HG03439 (cell line): ENCODE data around the gene HLA-E.
"Not testable (repeated sequence)": the region's sequence is repeated elsewhere in the genome, so short reads cannot be mapped to it uniquely, and the experiment has no call there.

Experiments used
- ATAC-seq: cut with Tn5 transposase; IDR thresholded peaks from one replicate; pipeline ENCODE4 v1.9.1; 2021; ENCODE audit warnings: mild to moderate bottlenecking, moderate library complexity; ENCODE audit not compliant: unreplicated experiment

Gene HLA-E

GRCh38 chr6:30480536-30481156 is 8.7 kb upstream of the HLA-E start:
- ATAC-seq: no peak

DNA sequence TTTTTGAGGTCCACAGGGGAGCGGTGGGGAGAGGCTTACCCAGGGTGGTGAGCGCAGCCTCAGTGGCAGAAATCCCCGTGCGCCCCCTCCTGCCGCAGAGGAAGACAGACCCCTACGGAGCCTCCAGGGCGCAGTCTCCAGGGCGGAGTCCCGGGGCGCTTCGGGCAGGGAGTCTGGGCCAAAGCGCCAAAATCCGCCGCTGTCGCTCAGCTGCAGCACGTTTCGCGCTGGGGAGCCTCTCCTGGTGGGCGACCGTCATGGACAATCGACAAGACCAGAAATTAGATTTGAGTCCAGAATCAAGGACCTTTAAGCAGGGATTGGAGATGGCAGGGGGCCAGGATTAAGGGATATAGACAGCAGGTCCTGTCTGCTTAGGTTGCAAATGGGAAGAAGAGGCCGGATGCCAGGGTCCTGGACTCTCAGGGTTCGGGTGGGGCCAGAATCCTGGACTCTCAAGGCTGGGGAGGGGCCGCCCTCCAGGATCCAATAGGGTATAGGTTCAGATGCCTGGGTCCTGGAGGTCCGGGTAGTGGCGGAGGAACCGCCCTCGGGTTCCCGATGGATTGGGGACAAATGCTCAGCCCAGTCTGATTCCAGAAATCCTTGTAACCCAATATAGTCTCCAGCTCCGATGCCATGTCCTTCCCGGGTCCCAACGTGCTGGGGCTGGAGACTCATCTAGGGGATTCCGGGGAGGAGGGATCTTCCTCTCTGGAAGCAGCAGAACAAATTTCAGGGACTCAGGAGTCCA is 7.9 kb upstream of the HLA-E start:
- ATAC-seq: no peak

GRCh38 chr6:30481965-30482644 is 7.2 kb upstream of the HLA-E start:
- ATAC-seq: peak; percentile 56

GRCh38 chr6:30483677-30484279 is 5.5 kb upstream of the HLA-E start:
- no peak for ATAC-seq

DNA sequence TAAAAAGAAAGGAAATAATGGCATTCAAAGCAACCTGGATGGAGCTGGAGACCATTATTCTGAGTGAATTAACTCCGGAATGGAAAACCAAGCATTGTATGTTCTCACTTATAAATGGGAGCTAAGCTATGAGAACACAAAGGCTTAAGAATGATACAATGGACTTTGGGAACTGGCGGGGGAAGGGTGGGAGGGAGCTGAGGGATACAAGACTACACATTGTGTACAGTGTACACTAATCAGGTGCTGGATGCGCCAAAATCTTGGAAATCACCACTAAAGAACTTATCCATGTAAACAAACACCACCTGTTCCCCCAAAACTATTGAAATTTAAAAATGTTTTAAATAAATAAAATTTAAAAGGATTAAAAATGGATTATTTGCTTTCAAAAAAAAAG is 4.1 kb upstream of the HLA-E start:
- ATAC-seq: no peak

GRCh38 chr6:30487926-30488325 is 1.4 kb upstream of the HLA-E start:
- ATAC-seq: no peak

DNA sequence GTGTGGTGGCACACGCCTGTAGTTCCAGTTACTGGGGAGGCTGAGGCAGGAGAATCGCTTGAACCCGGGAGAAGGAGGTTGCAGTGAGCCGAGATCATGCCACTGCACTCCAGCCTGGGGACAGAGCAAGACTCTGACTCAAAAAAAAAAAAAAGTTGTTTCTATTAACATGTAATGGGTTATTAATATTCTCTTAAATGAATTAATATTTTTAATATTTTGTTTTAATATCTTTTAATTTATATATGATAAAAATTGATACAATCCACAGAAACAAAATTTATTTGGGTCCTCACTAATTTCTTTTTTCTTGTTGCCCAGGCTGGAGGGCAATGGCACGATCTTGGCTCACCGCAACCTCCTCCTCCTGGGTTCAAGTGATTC is 620 bp upstream of the HLA-E start:
- not testable (repeated sequence) for ATAC-seq

DNA sequence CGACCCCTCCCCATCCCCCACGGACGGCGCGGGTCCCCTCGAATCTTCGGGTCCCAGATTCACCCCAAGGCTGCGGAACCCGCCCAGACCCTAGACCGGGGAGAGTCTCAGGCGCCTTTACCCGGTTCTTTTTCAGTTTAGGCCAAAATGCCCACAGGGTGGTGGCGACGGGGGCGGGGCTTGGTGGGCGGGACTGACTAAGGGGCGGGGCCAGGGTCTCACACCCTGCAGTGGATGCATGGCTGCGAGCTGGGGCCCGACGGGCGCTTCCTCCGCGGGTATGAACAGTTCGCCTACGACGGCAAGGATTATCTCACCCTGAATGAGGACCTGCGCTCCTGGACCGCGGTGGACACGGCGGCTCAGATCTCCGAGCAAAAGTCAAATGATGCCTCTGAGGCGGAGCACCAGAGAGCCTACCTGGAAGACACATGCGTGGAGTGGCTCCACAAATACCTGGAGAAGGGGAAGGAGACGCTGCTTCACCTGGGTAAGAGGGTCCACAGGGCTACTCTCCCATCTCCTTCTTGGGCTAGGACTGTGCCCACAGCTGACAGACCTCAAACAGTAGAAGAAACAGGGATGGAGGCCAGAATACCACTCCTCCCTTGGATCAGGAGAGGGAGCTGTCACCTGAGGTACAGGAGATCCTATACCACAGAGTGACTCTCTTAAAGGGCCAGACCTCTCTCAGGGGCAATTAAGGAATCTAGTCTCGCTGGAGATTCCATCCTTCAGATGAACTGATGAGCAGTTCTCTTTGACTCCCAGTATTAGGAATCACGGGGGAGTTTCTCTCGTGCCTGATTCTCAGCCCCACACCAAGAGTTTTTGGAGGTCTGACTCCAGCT is 942 bp downstream of the HLA-E start:
- peak; percentile 17 for ATAC-seq

DNA sequence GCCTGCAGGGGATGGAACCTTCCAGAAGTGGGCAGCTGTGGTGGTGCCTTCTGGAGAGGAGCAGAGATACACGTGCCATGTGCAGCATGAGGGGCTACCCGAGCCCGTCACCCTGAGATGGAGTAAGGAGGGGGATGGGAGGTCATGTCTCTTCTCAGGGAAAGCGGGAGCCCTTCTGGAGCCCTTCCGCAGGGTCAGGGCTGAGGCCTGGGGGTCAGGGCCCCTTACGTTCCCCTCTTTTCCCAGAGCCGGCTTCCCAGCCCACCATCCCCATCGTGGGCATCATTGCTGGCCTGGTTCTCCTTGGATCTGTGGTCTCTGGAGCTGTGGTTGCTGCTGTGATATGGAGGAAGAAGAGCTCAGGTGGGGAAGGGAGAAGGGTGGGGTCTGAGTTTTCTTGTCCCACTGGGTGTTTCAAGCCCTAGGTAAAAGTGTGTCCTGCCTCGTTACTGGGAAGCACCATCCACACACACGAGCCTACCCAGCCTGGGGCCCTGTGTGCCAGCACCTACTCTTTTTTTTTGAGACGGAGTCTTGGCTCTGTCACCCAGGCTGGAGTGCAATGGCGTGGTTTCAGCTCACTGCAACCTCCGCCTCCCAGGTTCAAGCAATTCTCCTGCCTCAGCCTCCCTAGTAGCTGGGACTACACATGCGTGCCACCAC is 2.1 kb downstream of the HLA-E start:
- not testable (repeated sequence) for ATAC-seq

- ATAC-seq: no peak
Measured at GRCh38 chr6:30491991-30492952, 3.0 kb downstream of the HLA-E start.

- no peak for ATAC-seq
Measured at GRCh38 chr6:30493643-30494250, 4.4 kb downstream of the HLA-E start.

DNA sequence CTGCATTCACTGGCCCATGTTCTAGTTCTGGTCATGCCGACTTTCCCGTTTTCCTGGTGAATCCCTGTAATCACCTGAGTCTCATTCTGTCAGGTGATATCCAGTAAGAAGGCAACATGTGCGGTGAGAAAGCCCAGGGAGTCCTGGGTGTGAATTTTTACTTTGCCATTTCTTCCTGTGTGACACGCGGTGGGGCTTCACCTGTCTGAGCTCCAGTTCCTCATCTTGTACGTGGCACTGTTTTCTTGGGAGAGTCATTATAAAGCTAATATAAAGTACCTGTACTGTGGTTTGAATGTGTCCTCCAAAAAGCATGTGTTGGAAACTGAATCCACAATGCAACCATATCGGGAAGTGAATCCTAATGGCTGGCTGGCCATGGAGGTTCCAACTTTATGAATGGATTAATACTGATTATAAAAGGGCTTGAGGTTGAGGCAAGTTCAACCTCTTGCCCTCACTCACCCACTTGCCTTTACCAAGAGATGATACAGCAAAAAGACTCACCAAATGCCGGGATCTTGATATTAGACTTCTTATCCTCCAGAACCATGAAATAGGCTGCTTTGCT is 5.1 kb downstream of the HLA-E start:
- no peak for ATAC-seq

- ATAC-seq: not testable (repeated sequence)
Measured at GRCh38 chr6:30495060-30495459, 5.8 kb downstream of the HLA-E start.

DNA sequence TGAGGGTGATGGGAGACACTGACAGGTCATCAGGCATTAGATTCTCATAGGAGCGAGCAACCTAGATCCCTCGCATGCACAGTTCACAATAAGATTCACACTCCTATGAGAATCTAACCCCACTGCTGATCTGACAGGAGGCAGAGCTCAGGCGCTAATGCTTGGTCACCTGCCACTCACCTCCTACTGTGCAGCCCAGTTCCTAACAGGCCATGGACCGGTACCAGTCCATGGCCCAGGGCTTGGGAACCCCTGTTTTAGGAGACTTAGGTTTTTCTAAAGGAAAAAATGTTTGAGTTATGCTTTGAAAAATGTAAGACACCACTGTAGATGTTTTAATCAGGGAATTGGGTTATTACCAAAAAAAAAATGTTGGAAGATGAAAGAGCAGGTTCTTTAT is 6.7 kb downstream of the HLA-E start:
- ATAC-seq: no peak

DNA sequence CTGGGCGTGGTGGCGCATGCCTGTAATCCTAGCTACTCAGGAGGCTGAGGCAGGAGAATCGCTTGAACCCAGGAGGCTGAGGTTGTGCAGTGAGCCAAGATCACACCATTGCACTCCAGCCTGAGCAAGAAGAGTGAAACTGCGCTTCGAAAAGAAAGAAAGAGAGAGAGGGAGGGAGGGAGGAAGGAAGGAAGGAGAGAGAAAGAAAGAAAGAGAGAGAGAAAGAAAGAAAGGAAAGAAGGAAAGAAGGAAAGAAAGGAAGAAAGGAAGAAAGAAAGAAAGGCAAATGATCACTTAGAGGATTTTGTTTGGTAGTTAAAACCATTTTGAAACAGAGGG is 7.9 kb downstream of the HLA-E start:
- ATAC-seq: not testable (repeated sequence)

DNA sequence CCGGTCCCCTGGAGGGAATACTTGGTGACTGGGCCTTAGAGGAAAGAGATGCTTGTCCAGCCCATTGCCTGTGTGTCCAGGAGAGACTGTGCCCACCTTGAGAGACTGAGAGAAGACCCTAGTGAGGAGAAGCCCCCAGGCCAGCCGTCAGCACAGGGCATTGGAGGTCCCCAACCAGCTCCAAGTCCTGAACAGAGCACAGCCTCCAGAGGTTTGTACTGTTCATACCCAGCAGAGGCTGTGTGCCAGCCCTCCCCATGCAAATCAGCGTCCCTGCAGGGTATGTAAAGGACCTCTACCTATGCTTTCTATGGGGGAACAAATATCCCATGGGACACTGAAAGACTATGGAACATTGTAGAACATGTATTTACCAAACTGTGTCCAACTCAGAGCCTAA is 8.4 kb downstream of the HLA-E start:
- ATAC-seq: no peak

GRCh38 chr6:30498705-30499104 is 9.4 kb downstream of the HLA-E start:
- not testable (repeated sequence) for ATAC-seq
